Neural progenitor cell (in vitro differentiated cells): Measurements from ENCODE around the gene IGSF9.

Experiments used
- EZH2 ChIP-seq: fragments of 200-600 bp; sonication (generic); IDR thresholded peaks from 2 replicates; pipeline ENCODE4 v1.6.1; 2017; ENCODE audit warnings: antibody characterized with exemption, mild to moderate bottlenecking, moderate library complexity
- EZH2phosphoT487 ChIP-seq: fragments of 200-600 bp; sonication (generic); IDR thresholded peaks from 2 replicates; pipeline ENCODE4 v1.6.1; 2017; ENCODE audit warnings: antibody characterized with exemption
- TF ChIP-seq, protein P1 (sequence below): fragments of 200-600 bp; sonication (generic); IDR thresholded peaks from 2 replicates; pipeline ENCODE4 v1.5.1; 2017; ENCODE audit warnings: antibody characterized with exemption, mild to moderate bottlenecking

DNA sequence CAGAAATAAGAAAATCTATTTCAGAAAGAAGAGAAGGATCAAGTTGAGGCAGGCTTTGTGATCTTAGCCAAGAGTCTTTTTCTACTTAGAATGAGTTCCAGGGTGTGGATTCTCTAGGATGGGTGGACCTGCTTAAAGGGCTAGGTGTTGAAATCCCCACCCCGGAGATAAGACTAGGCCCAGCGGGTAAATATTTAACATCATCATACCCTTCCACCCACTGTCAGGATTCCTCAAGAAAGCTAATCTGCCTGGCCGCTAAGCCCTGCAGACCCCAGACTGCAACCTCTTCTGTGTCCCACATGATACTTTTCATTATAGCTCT is 5.8 kb downstream of the IGSF9 start:
- TF ChIP-seq, protein P1, sequence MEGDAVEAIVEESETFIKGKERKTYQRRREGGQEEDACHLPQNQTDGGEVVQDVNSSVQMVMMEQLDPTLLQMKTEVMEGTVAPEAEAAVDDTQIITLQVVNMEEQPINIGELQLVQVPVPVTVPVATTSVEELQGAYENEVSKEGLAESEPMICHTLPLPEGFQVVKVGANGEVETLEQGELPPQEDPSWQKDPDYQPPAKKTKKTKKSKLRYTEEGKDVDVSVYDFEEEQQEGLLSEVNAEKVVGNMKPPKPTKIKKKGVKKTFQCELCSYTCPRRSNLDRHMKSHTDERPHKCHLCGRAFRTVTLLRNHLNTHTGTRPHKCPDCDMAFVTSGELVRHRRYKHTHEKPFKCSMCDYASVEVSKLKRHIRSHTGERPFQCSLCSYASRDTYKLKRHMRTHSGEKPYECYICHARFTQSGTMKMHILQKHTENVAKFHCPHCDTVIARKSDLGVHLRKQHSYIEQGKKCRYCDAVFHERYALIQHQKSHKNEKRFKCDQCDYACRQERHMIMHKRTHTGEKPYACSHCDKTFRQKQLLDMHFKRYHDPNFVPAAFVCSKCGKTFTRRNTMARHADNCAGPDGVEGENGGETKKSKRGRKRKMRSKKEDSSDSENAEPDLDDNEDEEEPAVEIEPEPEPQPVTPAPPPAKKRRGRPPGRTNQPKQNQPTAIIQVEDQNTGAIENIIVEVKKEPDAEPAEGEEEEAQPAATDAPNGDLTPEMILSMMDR, result no peak
- TF ChIP-seq EZH2 (no peak), EZH2phosphoT487 (no peak)
